Karpas-422 (cell line): ENCODE data around the gene QPRT. TPM values are rescaled to one million over a fixed set of nuclear protein-coding genes. Genes with fewer than 3 reads are reported as not detected.
A peak's percentile ranks its signal among the peaks of the same experiment; 100 is the strongest.
"Not testable (repeated sequence)": the region's sequence is repeated elsewhere in the genome, so short reads cannot be mapped to it uniquely, and the experiment has no call there.

Source experiments
- DNase-seq: peaks from one replicate; pipeline ENCODE4 v3.0.0-alpha.2; 2015
- H2AFZ ChIP-seq: fragments of 200-600 bp; sonication (generic); 2 replicates; pipeline ENCODE4 v1.6.1; 2014; ENCODE audit warnings: antibody characterized with exemption, low read length, mixed read lengths
- H3K27ac ChIP-seq: fragments of 200-600 bp; sonication (generic); 2 replicates; pipeline ENCODE4 v1.5.1; 2014; ENCODE audit warnings: mild to moderate bottlenecking, low read length, moderate library complexity
- H3K27me3 ChIP-seq: fragments of 200-600 bp; sonication (generic); 2 replicates; pipeline ENCODE4 v1.6.1; 2014; ENCODE audit warnings: low read length, mixed read lengths
- H3K36me3 ChIP-seq: fragments of 200-600 bp; sonication (generic); 2 replicates; pipeline ENCODE4 v1.6.1; 2014; ENCODE audit warnings: low read length, mixed read lengths; ENCODE audit not compliant: insufficient read depth
- H3K4me1 ChIP-seq: fragments of 200-600 bp; sonication (generic); 2 replicates; pipeline ENCODE4 v1.6.1; 2014; ENCODE audit warnings: mild to moderate bottlenecking, low read length, mixed read lengths
- H3K4me2 ChIP-seq: fragments of 200-600 bp; sonication (generic); 2 replicates; pipeline ENCODE4 v1.6.1; 2014; ENCODE audit warnings: low read length, low read depth, mild to moderate bottlenecking; ENCODE audit not compliant: poor library complexity, severe bottlenecking
- H3K4me3 ChIP-seq: fragments of 200-600 bp; sonication (generic); 2 replicates; pipeline ENCODE4 v1.5.1; 2014; ENCODE audit warnings: mild to moderate bottlenecking, antibody characterized with exemption, low read length, mixed read lengths
- H3K79me2 ChIP-seq: fragments of 200-600 bp; sonication (generic); 2 replicates; pipeline ENCODE4 v1.6.1; 2014; ENCODE audit warnings: mild to moderate bottlenecking, low read length, mixed read lengths
- H3K9ac ChIP-seq: fragments of 200-600 bp; sonication (generic); 2 replicates; pipeline ENCODE4 v1.6.0; 2014; ENCODE audit warnings: low read length
- H3K9me2 ChIP-seq: fragments of 200-600 bp; sonication (generic), shearing (Covaris generic); replicated peaks from 2 replicates; pipeline ENCODE4 v1.6.0; 2014; ENCODE audit warnings: mild to moderate bottlenecking, low read length, moderate library complexity; ENCODE audit not compliant: insufficient read depth
- H3K9me3 ChIP-seq: fragments of 300-700, 200-600 bp; sonication (generic); 2 replicates; pipeline ENCODE4 v1.6.1; 2014; ENCODE audit warnings: low read length, mixed read lengths
- H4K20me1 ChIP-seq: fragments of 200-600 bp; sonication (generic); 2 replicates; pipeline ENCODE4 v1.6.1; 2014; ENCODE audit warnings: mild to moderate bottlenecking, antibody characterized with exemption, low read length, low read depth; ENCODE audit not compliant: insufficient read depth
- total RNA-seq: library from RNA; depleted of rRNA; stranded (reverse); fragments of >200 nt; shearing (Covaris generic); gene quantifications from 2 replicates; pipeline ENCODE4 v1.2.3, GENCODE V29; 2014; ENCODE audit warnings: low replicate concordance

The QPRT gene
- total RNA-seq, 1 experiment from 2014 or later: 39.6 TPM

GRCh38 chr16:29664091-29664921 lies 14.7 kb upstream of the QPRT start:
- H3K4me3 ChIP-seq: peak overlapping the region; percentile 50
- H3K36me3 ChIP-seq: no peaks in the 10 kb centered on the region
- H3K4me1 ChIP-seq: peaks cover 62% of the 10 kb centered on the region
- peak overlapping the region; percentile 96; the same call in 1 of the 2 replicates for H2AFZ ChIP-seq
- H4K20me1 ChIP-seq: no peaks in the 10 kb centered on the region
- H3K9me3 ChIP-seq: no peaks in the 10 kb centered on the region
- no peaks in the 10 kb centered on the region for H3K9me2 ChIP-seq
- H3K4me2 ChIP-seq: peak overlapping the region; percentile 71
- no peaks in the 10 kb centered on the region for H3K27me3 ChIP-seq
- no peak overlapping the region for H3K27ac ChIP-seq
- H3K9ac ChIP-seq: peak overlapping the region; percentile 68
- H3K79me2 ChIP-seq: no peaks in the 10 kb centered on the region
- peak; percentile 78 for DNase-seq

- Histone ChIP-seq H3K4me2 (peak overlapping the region; percentile 71), H3K36me3 (no peaks in the 10 kb centered on the region), H3K27ac (peak overlapping the region; percentile 75), H3K4me1 (peaks cover 62% of the 10 kb centered on the region), H3K9me2 (no peaks in the 10 kb centered on the region), H3K9me3 (no peaks in the 10 kb centered on the region), H3K79me2 (no peaks in the 10 kb centered on the region), H2AFZ (peak overlapping the region; percentile 1; the same call in 1 of the 2 replicates), H3K9ac (peak overlapping the region; percentile 68), H3K4me3 (peak overlapping the region; percentile 61; the same call in 1 of the 2 replicates), H4K20me1 (no peaks in the 10 kb centered on the region), H3K27me3 (no peaks in the 10 kb centered on the region)
- no peak for DNase-seq
Observed at GRCh38 chr16:29665294-29666077, 13.5 kb upstream of the QPRT start.

- H3K27me3 ChIP-seq, H3K9me3 ChIP-seq, H3K9me2 ChIP-seq, H3K36me3 ChIP-seq, H3K79me2 ChIP-seq, H4K20me1 ChIP-seq, DNase-seq: not testable (repeated sequence)
- Histone ChIP-seq H3K4me2 (peak overlapping the region; percentile 71), H3K9ac (peak overlapping the region; percentile 68), H3K4me3 (peak overlapping the region; percentile 61), H3K4me1 (peaks cover 49% of the 10 kb centered on the region), H3K27ac (peak overlapping the region; percentile 75), H2AFZ (peak overlapping the region; percentile 64; the same call in 1 of the 2 replicates)
Observed at GRCh38 chr16:29667322-29667610, 11.7 kb upstream of the QPRT start.

GRCh38 chr16:29667755-29668154 lies 11.2 kb upstream of the QPRT start:
- Histone ChIP-seq H3K4me3 (no peak overlapping the region), H3K9me2 (no peaks in the 10 kb centered on the region), H3K27ac (peak overlapping the region; percentile 75; the same call in 1 of the 2 replicates), H3K9ac (no peak overlapping the region), H3K27me3 (no peaks in the 10 kb centered on the region), H3K4me2 (no peak overlapping the region), H3K9me3 (no peaks in the 10 kb centered on the region), H3K36me3 (no peaks in the 10 kb centered on the region), H2AFZ (no peak overlapping the region), H3K4me1 (peaks cover 46% of the 10 kb centered on the region), H3K79me2 (no peaks in the 10 kb centered on the region), H4K20me1 (no peaks in the 10 kb centered on the region)
- DNase-seq: no peak

- H2AFZ ChIP-seq: no peak overlapping the region
- H3K9ac ChIP-seq: no peak overlapping the region
- H3K27ac ChIP-seq: no peak overlapping the region
- H3K36me3 ChIP-seq: no peaks in the 10 kb centered on the region
- peaks cover 42% of the 10 kb centered on the region for H3K4me1 ChIP-seq
- H3K9me2 ChIP-seq: no peaks in the 10 kb centered on the region
- no peaks in the 10 kb centered on the region for H3K79me2 ChIP-seq
- no peak overlapping the region for H3K4me2 ChIP-seq
- no peaks in the 10 kb centered on the region for H4K20me1 ChIP-seq
- no peak for DNase-seq
- no peak overlapping the region for H3K4me3 ChIP-seq
- no peaks in the 10 kb centered on the region for H3K27me3 ChIP-seq
- H3K9me3 ChIP-seq: no peaks in the 10 kb centered on the region
Observed at GRCh38 chr16:29668267-29668666, 10.7 kb upstream of the QPRT start.

GRCh38 chr16:29673501-29673900 lies 5.5 kb upstream of the QPRT start:
- Histone ChIP-seq H4K20me1 (no peaks in the 10 kb centered on the region), H3K4me3 (no peak overlapping the region), H3K79me2 (no peaks in the 10 kb centered on the region), H3K9me3 (no peaks in the 10 kb centered on the region), H3K9me2 (no peaks in the 10 kb centered on the region), H3K4me2 (no peak overlapping the region), H3K27me3 (no peaks in the 10 kb centered on the region), H3K27ac (no peak overlapping the region), H2AFZ (no peak overlapping the region), H3K36me3 (no peaks in the 10 kb centered on the region), H3K9ac (no peak overlapping the region), H3K4me1 (peaks cover 17% of the 10 kb centered on the region)
- DNase-seq: no peak

- H3K79me2 ChIP-seq: no peaks in the 10 kb centered on the region
- no peaks in the 10 kb centered on the region for H3K9me3 ChIP-seq
- DNase-seq: no peak
- H4K20me1 ChIP-seq: no peaks in the 10 kb centered on the region
- H3K9me2 ChIP-seq: no peaks in the 10 kb centered on the region
- H3K27me3 ChIP-seq: no peaks in the 10 kb centered on the region
- no peaks in the 10 kb centered on the region for H3K36me3 ChIP-seq
- H3K27ac ChIP-seq: no peak overlapping the region
- no peak overlapping the region for H2AFZ ChIP-seq
- H3K9ac ChIP-seq: no peak overlapping the region
- peaks cover 23% of the 10 kb centered on the region for H3K4me1 ChIP-seq
- H3K4me3 ChIP-seq: no peak overlapping the region
- no peak overlapping the region for H3K4me2 ChIP-seq
Observed at GRCh38 chr16:29674188-29674587, 4.8 kb upstream of the QPRT start.
